Renal cortex interstitium (tissue), 11 donors: ENCODE data around the gene EVX2. TPM values are rescaled to one million over a fixed set of nuclear protein-coding genes. Genes with fewer than 3 reads are reported as not detected.

Experiments used
- DNase-seq, 11 donors: peaks; one replicate each; pipeline ENCODE4 v3.0.0-alpha.2; 2013; ENCODE audit warnings: low read depth in 9 of 11, low spot score in 4 of 11; ENCODE audit errors: extremely low read depth in 1 of 11
- polyA plus RNA-seq, 3 donors: library from polyadenylated mRNA; unstranded; fragments of 120-200 nt; gene quantifications; one replicate each; pipeline ENCODE4 v1.2.1, GENCODE V29; 2013; ENCODE audit not compliant: insufficient read length in 3 of 3

Gene EVX2
- polyA plus RNA-seq, 3 donors: not detected

DNA sequence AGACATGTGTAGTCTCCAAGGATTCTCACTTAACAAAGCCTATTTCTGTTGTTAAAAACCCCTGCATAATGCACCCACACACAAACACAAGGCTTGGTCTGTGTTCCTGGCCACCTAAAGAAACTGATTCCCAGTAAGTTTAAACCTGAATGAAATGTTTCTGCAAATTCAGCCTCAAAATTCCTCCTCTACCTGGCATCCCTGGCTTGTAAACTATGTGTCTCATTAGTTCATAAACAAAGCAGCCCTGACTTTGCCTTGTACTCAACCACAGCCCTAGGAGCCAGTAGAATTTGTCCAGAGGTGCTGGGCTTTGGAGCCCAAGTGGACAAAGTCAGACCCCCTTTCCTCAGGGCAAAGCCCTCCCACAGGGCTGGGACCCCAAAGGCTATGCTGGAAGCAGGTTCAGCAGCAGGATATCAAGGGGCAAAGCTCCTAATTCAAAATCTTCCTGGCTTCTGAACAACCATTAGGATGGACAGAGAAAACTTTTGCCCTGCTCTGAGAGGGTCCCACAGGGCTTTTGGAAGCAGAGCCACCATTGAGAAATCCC lies 6.2 kb upstream of the EVX2 start:
- DNase-seq: no peak

DNA sequence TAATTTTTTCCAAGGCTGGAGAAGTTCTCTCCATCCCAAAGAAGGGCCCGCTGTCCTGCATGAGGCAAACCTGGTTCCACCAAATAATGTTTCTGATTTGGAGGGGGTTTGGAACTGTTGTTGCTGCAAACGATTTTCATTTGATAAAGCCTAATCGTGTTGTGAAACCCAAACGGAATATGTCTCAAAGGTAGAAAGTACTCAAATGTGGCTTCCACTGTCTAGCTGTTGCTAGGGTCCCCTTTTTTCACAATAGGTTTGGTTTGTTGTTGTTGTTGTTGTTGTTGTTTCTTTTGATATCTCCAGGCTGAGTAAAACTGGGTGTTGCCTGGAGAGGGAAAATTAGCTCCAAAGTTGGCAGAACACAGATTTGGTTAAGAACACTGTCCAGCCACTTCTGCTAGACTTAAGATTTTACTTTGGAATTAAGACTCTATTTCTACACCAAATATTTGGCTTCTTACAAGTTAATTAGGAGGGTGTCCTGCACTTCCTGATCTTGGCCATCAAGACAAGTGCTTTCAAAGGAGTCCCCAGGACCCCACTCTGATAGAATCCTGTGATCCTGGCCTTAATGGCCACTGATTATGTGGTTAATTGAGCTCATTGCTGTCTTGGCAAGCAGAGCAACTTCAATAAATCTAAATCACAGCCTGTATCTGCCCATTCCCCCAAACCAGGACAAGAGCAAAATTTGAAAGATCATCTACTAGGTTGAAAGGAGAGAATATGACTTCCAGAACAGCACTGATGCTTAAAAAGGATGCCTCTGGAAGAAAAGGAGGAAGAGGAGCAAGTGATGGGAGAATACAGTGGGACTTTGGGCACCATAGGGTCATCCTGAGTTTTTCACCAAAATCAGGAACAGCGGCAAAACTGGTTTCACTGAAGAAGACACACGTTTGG lies 5.4 kb upstream of the EVX2 start:
- no peak for DNase-seq

DNA sequence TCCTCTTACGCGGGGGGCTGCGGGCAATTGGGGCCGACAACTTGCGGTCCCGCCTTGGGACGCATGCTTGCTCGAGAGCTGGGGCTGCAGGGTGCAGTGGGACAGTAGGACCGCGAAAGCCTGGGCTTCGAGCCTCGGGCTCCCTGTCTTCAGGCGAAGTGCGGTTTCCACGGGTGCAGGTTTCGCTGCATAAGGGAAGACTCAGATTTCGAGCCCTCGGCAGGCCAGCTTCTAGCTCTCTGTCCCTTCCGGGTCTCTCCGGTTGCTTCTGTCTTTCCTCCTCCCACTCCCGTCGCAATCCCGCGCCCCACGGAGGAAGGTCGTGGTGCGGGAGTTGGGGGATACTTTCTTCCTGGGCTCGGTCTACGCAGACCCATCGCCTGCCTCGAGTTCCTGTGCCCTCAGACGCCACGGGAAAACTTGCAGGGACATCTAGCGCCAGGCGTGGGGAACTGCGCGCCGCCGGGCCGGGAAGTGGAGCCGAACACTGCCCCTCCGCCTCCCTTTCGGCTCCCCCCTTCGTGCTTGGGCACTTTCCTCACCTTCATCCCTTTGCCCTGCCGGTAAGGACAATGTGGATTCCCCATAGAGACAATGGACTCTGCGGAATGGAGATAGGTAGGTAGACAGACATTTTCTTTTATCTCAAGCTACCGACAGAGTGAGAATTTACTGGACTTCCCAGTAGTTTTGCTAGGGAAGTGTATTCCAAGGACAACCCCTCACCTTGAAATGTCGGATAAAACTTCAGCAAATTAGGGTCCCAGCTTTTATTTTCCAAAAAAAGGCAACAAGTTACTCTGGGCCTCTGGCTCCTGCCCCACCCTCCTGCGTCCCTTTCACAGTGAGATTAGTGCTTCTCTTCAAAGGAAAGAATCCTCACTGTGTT lies 4.5 kb upstream of the EVX2 start:
- DNase-seq: no peak

DNA sequence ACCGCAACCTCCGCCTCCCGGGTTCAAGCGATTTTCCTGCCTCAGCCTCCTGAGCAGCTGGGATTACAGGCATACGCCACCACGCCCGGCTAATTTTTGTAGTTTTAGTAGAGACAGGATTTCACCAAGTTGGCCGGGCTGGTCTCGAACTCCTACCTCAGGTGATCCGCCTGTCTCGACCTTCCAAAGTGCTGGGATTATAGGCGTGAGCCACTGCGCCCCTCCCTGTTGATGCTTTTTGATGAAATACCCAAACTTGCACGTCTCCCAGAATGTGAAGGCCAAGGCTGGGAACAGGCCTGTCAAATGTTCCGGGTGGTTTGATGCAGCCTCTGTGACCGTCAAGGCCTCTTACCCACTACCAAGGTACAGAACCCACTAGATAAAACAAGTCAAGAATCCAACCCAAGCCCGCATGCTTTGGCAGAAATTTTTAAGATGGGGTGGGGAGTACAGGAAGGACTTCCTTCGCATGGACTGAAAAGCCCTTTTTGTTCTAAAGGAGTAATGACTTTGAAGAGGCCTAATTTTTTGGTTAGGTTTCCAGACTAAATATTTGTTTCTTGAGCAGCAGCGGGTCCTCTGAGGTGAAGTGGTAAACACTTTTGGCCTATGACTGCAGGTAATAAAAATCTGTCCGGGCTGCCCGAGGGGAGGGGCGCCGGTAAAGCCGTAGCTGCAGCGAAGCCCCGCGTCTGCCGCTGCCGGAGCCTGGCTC lies 3.7 kb upstream of the EVX2 start:
- no peak for DNase-seq

DNA sequence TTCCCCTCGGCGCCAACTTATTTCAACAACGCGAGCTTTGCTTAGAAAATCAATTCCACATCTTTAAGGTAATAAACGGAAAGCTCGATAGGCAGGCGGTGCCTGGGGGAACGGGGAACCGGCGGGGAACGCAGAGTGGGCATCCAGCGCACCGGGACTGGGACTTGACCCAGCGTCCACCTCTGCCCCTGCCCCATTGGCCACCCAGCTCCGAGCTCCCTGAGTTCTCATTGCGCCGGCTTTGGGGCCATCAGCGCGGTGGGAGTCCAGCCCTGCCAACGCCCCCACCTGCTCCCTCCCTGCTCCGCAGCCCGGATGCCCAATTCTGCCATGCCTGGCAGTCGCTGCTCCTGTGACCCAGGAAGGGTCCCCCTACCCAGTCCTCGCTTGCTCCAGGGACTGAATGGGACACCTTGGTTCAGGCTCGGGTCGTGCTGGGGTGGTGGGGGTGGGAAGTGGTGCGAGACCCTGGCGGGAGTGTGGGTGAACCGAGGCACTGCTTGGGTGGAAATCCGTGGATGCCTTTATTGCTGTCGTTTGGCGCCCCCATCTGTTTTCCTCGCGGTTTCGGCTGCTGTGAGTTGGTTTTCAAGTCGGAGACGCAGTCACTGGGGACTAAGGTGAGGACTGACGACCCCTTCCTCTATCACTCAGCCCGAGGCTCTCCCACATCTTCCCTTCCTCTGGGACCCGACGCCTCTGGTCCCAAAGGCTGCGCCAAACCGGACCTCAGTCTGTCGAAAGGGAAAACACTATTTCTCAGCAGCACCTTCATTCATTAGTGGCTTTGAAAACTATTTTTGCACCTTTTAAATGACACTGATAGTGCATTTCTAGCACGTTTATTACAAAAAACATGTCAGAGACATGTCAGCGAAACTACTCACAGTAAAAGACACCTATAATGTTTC lies 2.4 kb upstream of the EVX2 start:
- no peak for DNase-seq

DNA sequence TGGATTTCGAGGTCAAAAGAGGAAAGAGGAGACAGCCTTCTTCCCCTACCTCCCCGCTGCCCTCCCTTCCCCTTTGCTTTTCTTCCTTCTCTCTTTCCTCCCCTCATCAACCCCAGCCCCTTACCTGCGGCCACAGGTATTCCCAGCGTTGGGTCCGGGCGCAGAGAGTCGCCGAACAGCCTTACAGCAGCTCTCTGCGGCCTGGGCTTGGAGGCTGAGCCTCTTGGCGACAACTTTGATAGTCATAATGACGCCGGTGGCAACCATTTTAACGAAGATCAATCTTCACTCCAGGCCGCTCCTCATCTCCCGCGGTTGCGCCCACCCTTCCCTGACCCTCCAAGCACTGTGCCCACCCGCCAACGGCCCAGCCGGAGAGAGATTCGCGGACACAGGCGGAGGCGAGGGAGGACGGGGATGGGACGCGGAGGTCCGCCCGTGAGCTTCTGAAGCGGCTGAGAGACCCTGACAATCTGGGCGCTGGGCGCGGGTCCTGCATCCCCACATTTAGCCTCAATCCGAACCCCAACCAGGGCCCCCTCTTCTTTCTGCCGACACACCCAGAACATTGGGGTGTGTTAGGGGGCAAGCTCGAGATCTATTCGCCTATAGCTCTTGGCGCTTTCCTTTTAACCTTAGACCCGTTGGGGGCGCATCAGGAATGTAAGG lies 1.5 kb upstream of the EVX2 start:
- DNase-seq: no peak

DNA sequence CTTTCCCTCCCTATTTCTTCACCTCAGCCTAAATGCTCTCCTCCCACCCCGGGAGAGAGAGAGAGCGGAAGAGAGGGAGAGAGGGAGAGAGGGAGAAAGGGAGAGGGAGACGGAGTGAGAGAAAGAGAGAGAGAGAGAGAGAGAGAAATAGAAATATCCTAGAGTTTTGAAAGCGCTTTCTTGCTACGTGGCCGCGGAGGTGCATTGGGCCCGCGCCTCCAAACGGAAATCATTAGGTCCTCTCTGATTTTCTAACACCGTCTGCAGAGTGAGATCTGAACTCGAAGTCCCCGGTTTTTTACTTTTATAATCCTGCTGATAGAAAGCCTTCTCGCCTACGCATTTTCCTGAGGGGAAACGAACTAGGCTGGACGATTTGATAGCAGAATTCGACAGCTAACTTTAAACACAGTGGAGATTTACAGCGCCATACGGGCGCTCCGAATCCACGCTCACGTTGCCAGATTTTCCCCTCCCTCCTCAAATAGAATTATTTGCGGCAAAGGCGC lies 903 bp upstream of the EVX2 start:
- no peak for DNase-seq

DNA sequence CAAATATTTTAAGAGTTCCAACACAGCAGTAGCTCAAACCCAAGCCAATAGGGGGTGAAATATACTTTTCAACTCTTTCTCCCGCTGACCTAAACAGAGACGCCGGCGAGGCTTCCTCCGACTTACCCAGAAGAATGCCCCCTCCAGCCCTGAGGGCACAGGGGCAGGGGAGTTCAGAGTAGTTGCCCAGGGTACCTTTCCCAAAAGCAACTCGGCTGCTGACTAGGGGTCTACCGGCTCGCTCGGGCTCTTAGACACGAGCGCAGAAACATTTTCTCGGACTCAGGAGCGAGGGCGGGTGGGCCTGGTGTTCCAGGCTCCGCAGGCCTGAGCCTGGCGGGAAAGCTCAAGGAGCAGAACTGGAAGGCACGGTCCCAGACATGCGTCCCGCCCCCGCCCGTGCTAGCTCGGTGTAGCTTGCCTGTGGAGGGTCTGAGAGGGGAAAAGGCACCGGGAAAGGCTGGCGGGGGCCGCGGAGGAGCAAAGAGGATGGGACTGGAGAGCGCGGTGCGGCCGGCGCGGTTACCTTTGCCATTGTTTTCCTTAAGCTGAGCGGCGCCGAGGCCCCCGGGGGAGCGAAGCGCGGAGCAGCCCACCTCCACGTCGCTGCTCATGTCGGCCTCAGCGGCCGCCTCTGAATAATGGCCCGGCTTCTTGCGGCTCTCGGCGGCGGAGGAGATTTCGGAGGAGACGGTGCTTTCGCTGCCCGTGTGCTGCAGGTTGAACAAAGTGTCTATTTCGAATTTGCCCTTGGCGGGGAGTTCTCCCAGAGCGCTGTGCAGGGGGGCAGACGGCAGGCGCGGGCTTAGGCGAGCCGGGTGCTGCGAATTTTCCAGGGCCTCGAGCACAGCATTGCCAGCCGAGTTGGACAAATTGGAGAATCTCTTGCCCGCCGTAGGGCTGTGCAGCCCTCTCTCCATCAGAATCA lies 674 bp downstream of the EVX2 start:
- DNase-seq: peak in 1 of 11 donors; percentile 39

DNA sequence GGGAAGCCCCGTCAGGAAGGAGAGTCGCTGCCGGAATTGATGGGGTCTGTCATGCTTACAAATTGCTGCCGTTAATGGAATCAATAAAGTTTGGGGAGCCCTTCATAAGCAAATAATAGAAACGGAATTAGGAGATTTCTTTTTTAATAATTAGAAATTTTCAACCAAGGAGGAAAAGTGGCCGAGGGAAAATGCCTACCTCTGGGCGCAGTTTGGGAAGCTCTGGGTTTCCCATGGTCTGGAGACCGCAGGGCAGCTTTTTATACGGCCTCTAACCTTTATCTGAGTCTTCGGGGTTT lies 1.3 kb downstream of the EVX2 start:
- no peak for DNase-seq

DNA sequence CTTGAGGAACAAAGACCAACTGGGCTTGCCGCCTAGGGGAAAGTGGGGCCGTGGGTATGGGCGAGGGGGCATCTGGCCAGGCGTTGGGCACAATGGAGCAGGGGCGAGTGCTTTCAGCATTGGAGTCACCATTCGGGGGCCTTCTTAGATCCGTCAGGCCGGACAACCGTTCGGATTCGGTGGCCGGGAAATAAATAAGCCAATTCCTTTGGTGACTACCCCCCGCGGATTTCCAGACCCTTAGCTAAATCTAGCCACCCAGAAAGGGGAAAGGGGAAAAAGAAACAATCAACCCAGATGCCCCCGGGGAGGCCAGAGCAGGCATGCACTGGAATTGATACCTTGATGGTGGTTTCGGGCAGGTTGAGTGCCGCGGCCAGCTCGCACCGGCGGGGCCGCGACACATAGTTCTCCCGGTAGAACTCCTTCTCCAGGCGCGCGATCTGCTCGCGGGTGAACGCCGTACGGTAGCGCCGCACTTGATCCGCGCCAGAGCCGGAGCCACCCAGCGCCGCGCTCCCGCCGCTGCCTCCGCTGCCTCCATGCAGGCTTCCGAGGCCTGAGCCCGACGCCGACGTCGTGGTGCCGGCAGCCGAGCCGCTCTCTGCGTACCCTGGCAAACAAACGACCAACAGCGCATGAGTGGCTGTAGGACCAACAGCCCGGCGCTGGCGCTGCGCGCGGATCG lies 1.8 kb downstream of the EVX2 start:
- peak in 1 of 11 donors; percentile 44 for DNase-seq

DNA sequence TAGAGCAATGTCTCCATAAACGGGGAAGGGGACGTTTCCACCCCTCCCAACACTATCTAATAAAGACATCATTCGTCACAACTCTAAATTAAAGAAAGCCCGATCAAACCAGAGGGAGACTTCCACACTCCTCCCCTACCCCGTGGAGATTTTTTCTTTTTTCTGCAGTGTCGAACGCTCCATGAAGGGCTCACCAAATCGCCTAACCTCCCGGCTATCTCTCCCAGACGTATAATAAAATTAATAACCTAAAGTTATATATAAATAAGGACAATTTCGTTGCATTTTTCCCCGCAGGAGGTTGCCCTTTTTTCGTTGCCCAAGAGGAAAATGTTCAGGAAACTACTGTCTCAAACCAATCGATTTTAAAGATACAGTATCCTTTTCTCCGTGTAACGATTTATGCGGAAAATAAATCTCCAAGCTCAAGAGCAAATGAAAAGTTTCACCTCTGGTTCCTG lies 2.4 kb downstream of the EVX2 start:
- DNase-seq: peak in 1 of 11 donors; percentile 53

DNA sequence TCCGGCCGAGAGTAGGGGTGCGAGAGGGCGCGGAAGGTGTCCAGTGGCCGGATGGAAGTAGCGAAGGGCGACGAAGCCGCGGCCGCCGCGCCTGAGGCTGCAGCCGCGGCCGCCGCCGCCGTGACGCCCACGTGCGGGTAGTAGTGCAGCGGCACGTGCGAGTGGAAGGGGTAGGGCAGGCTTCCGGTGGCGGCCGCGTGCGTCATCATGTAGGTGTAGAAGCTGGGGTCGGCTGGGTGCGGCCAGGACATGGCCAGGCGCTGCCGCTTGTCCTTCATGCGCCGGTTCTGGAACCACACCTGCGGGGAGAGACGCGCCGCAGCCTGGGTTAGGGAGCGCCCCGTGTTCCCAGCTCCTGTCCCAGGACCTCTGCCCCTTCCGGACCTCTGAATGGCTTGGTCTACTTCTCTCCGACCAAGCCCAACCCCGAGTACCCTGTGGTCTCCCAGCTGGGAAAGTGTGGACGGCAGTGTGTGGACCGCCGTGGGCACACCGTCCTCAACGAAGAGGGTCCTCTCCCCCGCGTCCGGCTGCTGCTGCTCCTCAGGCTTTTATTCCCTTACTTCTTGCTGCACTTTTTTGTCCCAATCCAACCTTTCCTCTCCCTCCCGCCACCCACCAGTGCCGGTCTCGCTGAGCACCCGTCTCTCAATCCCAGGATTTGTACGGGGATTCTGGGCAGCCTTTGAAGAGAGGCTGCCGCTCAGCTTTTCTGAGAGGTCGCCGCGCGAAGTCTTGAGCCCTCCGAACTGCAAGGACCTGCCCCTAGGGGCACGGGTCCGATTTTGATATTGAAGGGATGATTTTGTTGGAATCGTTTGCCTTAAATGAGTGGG lies 3.0 kb downstream of the EVX2 start:
- no peak for DNase-seq

DNA sequence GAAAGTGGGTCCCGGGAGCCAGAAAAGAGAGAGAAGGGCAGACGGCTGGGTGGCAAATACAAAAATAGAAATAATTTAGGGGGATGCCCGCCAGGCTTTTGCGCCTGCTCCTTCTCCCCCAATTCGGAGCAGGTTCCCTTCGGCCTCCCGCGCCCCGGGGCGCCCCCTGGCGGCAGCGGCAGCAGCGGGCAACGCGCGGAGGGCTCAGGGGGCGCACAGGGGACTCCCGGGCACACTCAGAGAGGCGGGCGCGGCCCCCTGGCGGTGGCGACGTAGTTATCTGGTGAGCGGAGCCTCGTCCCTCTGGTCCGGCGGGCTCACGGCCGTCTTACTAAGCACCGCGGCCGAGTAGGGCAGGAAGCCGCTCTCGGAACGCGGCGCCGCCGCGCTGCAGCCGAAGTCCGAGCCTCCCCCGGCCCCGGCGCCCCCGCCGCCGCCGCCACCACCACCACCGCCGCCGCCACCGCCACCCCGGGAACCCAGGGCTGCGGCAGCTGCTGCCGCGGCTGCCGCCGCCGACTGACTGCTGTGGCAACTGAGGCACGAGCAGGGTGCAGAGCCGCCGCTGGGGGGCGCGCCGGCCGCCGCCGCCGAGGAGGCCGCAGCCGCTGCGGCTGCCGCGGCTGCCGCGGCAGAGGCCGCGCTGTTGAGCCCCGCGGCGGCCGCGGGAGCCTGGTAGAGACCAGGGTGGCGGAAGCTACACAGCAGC lies 3.8 kb downstream of the EVX2 start:
- no peak for DNase-seq

DNA sequence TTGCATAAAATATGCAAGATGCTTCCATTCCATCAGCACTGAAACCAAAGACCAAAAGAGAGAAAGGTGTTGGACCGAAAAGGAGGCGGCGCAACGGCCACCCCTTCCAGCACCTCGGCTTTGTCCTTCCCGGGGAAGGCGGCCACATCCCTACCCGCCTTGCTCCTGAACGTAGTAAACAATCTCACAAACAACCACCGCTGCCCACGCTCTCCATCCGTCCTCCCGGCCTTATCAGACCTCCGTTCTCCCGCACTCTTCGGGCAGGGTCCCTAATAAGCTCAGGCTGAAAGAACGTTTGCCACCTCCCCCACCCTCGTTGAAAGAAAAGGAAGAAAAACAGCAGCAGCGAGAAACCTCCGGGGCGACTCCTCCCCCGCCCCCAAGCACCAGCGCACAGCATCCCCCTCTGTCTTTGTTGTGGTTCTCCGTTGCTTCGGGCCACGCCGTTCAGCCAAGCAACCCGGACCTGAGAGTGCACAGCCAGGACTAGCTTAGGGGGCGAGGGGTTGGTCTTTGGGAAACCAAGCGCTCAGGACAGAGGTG lies 4.4 kb downstream of the EVX2 start:
- no peak for DNase-seq
